Midbrain (tissue), 1 donor: ENCODE results near the gene TTC13.
A peak's percentile ranks its signal among the peaks of the same experiment; 100 is the strongest.

Experiments
- DNase-seq: peaks from one replicate; lab custom pipeline; 2025; lab: John Stamatoyannopoulos, UW

Gene TTC13

GRCh38 chr1:230875370-230875769 is 103.3 kb downstream of the TTC13 start:
- no peak for DNase-seq

- DNase-seq = no peak
Measured at GRCh38 chr1:230870916-230871315, 107.7 kb downstream of the TTC13 start.

- DNase-seq = no peak
Measured at GRCh38 chr1:230869500-230869899, 109.2 kb downstream of the TTC13 start.

- no peak for DNase-seq
Measured at GRCh38 chr1:230868736-230869385, 109.8 kb downstream of the TTC13 start.

GRCh38 chr1:230867903-230868735 is 110.5 kb downstream of the TTC13 start, which contains the start of gene C1orf198:
TSS of gene C1orf198 (minus strand) at chr1:230868521. CDS start at chr1:230868512, 9 bp downstream.
- peak; percentile 79 for DNase-seq

GRCh38 chr1:230867101-230867902 is 111.4 kb downstream of the TTC13 start:
- DNase-seq = no peak

GRCh38 chr1:230866171-230867070 is 112.2 kb downstream of the TTC13 start:
- no peak for DNase-seq

GRCh38 chr1:230865062-230865817 is 113.4 kb downstream of the TTC13 start:
- no peak for DNase-seq

GRCh38 chr1:230864441-230864840 is 114.2 kb downstream of the TTC13 start:
- DNase-seq = no peak

- DNase-seq = no peak
Measured at GRCh38 chr1:230863449-230863848, 115.2 kb downstream of the TTC13 start.

- DNase-seq = no peak
Measured at GRCh38 chr1:230861970-230862595, 116.6 kb downstream of the TTC13 start.

- no peak for DNase-seq
Measured at GRCh38 chr1:230861489-230861888, 117.2 kb downstream of the TTC13 start.

- no peak for DNase-seq
Measured at GRCh38 chr1:230860617-230861384, 117.9 kb downstream of the TTC13 start.

GRCh38 chr1:230858918-230859729 is 119.5 kb downstream of the TTC13 start:
- DNase-seq = peak; percentile 92

GRCh38 chr1:230858236-230858820 is 120.3 kb downstream of the TTC13 start:
- no peak for DNase-seq

GRCh38 chr1:230857822-230858221 is 120.8 kb downstream of the TTC13 start:
- no peak for DNase-seq

- DNase-seq = peak; percentile 74
Measured at GRCh38 chr1:230857077-230857476, 121.6 kb downstream of the TTC13 start.
